GM19099 (cell line): ENCODE results near the gene GPC1.

ENCODE experiments used
- POLR2A ChIP-seq: IDR thresholded peaks from 3 replicates; pipeline ENCODE4 v1.6.1; 2011; ENCODE audit warnings: low read depth; ENCODE audit not compliant: insufficient read length; ENCODE audit errors: extremely low read depth

GPC1 gene

DNA sequence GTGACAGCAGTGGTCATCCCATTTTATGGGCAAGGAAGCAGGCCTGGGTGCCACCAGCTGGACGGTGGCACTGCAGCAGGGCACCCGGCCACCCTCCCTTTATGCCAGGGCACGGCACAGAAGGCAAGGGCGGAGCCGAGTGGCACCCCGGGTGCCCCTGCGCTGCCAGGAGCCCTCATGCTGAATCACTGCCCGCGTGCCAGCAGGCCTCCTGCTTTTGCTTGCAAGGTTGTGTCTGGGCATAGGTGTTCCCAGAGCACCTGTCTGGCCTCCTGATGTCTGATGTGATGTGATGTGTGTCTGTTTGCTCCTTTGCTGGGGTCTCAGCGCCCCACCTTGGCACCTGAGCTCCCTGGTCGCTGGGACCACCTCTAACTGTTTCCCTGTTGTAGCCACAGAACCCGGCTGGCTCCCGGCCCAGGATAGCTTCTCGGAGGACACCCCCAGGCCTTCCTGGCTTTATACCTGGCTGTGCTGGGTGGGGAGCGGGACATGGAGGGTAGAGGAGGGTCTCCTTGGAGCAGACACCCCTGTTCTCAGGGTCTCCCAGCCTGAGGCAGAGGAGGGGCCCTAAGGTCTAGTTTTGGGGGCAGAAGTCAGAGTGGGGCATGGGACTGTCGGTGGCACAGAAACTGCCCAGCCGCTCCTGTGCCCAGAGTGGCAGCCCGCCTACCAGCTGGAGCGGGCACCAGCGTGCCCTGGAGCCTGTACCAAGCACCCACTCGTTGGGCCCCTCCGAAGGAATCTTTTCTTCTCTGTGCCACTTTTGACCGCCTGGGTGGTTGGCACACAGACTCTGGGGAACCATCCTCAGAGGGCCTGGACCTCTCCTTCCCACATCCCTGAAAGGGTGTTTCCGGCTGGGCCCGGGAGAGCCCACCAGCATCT lies 3.6 kb downstream of the GPC1 start:
- no peak for TF ChIP-seq POLR2A

DNA sequence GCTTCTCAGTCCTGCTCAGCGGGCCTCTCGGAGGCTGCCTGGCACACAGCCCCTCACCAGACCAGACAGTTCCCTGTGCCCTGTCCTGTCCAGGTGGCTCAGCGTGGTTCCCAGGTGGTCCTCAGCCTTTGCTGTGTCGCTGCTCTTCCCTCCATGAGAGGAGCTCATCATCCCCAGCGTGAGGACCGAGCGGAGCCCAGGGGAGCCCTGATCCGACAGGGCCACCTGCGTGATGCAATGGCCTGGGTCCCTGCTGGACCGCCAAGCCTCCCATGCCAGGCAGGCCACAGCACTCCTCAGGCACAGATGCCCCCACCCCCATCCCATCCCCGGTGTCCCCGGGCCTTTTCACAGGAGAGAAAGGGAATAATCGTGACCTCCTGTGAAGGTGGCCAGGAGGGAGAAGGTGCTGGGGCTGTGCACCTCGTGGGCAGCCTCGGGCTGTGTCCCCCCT lies 4.3 kb downstream of the GPC1 start:
- TF ChIP-seq POLR2A: no peak

DNA sequence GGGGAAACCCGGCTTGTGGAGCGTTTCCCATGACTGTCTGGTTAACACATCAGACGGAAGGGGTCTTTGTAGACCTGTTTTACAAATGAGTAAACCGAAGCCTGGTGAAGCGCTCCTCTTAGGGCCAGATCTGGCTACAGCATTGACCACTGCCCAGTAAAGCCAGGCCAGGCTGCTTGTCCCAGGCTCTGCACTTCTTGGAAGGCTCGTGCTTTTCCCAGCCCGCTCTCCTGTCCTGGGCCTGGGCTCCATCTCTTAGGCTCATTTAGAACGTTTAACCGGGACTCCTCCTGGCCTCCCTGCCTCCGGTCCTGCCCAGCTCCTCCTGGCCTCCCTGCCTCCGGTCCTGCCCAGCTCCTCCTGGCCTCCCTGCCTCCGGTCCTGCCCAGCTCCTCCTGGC lies 4.8 kb downstream of the GPC1 start:
- no peak for TF ChIP-seq POLR2A

DNA sequence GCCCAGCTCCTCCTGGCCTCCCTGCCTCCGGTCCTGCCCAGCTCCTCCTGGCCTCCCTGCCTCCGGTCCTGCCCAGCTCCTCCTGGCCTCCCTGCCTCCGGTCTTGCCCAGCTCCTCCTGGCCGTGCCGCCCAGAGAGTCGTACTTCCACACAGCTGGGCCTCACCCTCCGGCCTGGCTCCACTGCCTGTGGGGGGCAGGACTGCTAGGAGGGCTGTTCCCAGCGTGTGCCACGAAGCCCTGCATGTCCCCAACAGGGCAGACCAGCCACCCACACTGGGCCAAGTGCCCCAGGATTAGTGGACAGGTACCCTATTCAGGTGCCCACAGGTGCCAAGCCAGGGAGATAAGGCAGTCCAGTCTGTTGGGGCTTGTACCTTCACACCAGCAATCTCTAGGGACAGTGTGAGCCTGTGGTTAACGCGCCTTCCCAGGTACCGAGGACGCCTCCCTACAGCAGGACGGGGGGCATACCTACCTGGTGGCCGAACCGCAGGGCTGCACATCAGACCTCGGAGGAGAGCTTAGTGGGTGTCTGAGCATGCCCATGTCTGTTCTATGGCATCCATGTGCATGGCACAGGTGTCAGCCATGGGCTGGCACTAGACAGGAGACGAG lies 5.3 kb downstream of the GPC1 start:
- TF ChIP-seq POLR2A: no peak

DNA sequence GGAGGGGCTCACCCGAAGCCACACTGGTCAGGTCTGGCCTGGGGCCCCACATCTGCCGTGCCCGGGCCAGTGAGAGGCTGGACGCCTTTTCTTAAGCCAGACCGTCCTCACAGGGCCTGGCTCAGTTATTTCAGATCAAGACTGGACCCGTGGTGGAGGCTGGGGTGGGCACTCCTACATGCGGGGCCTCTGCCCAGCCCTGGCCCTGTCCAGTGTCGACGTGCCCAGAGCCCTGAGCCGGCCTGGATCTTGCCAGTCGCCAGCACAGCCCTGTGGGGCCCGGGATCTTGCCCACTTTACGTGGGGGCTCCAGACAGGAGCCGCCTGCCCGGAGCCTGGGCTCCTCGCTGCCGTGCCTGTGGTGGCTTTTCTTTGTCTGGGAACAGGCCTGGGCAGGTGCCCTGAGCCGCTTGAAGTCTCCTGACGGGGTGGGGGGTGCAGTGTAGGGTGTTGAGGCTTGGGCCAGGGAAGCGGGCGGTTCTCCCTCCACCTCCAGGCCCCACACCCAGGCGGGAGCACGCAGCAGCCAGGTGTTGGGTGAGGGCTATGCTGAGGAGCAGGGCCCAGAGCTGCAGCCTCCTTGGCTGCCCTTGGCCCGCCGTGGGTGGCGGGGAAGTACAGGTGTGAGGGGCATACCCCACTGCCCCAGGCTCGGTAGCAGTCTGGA lies 6.0 kb downstream of the GPC1 start:
- TF ChIP-seq POLR2A: no peak

DNA sequence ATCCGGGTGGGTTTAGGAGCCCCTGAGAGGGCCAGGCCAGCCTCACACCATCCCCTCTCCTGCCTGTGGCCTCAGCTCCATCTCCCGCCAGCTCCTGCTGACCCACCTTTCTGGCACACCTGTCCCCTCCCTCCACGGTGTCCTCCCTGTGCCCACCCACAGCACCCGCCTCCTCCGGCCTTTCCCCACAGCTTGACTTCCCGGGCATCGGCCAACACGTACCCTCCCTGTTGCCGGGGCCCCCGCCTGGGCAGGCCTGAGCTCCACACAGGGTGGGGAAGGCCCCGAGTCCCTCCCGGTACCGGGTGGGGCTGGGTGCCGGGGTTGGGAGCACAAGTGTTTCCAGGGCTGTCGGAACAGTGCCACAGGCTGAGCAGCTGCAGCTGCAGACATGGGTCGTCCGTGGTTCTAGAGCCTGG lies 6.5 kb downstream of the GPC1 start:
- TF ChIP-seq POLR2A: no peak

DNA sequence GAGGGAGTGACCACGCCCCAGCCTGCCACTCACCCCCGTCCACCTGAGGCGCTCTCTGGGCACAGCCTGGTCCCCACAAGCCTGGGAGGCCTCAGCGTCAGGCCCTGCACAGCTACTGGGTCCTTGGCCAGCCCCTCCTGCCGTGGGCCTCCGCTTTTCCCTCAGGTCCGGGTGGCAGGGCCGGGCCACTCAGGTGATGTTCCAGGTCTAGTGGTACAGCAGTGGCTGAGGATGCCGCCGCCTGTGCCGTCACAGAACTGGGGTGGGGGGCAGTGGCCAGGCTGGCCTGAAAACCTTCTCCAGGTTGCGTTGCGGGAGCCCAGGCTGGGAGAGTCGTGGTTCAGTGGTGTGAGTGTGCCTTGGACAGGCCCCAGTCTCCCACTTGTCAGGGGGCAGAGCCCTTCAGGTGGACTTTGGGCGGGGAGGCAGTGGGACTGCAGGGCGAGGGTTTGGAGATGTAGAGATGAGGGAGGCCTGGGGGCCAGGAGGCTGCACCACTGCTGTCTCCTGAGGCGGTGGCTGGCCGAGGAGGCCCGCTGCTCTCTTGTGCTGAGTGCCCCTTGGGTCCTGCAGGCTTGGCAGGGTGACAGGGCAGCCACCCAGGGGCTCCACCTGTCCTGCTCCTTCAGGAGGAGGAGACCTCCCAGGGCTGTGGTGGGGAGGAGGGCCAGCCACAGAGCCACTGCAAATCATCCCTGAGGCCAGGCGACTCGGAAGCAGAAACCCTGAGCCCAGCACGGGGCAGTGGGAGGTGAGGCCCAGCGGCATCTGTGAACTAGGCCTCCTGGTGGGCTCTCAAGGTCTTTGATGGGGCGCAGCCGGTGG lies 7.6 kb downstream of the GPC1 start:
- TF ChIP-seq POLR2A: no peak

DNA sequence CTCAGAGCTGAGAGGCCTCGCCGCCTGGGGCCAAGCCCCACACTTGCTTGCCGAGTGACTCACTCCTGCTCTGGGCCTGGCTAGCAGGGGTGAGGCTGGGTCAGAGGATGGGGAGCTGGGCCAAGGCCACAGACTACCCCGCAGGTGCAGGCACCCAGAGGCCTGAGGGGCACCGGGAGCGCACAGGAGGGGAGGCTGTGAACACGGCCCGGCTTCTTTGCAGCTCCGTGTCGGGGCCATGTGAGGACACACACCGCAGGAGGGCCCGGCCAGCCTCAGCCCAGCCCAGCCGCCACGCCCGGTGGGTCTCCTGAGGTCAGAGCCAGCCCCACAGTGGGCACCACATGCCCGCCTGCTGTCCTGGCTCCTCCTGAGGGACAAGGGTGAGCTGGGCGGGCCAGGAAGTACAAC lies 8.4 kb downstream of the GPC1 start:
- no peak for TF ChIP-seq POLR2A

DNA sequence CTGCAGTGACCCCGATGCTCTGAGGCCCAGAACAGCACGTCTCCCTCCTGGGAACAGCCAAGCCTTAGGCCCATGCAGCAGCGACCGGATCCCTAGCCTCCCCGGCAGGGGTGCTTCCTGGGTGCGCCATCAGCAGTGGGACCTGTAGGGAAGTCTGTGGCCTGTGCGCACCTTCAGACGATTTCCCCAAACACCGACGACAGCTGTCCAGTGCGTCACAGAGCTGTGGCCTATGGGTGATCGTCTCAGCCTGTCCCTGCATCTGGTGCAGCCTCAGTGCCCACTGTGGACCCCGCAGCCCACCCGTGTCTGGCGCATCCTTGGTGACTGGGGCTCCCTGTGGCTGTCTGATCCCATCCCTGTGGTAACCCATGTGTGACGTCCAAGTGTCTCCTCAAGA lies 9.0 kb downstream of the GPC1 start:
- TF ChIP-seq POLR2A: no peak

DNA sequence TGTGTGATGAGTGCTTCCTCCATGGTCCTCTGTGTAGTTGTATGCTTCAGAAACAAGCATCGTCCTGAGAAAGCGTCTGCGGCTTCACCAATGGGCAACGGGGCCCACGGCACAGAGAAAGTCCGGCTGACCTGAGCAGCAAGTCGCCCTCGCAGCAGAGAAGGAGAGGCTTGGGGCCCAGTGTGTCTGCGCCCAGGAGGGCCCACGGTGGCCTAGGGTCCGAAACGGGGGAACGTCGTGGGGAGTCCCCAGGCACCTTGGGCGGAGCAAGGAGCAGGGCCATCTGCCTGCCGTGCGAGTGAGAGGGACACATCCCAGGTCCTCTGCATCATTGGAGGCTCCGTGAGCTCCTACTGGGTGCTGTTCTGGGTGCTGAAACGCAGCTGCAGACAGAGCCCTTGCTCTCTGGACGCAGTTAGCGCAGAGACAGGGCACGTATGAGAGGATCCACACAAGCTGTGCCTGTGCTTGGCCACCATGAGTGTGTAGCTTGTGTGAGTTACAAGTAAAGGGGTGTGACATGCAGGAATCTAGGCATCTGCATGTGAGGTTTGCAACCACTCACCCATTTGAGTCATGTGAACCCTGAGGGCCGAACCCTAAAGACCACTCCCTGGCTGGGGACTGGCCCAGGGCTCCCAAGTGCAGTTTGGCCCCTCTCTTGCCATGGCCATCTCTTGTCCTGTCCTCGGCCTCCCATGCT lies 10.6 kb downstream of the GPC1 start:
- no peak for TF ChIP-seq POLR2A

DNA sequence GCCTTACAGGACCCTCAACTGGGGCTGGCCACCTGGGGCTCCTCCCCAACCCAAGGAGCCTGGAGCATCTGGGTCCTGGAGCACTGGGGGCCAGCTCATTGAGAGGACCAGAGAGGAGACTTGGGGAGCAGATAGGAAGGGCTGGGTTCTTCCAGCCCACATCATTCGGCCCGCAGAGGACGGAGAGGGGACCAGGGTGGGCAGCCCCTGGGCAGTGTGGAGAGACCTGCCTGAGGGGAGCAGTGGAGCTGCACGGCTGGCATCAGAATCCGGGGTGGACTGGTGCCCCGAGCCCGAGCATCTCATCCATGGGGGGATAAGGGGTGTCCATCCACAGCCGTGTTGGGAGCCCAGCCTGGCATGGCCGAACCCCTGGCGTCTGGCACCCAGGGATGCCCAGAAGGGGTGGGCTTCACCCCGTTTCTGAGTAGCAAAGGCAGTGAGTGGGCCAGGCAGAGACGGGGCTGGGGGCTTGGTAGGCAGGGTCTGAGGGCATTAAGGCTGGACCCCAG lies 11.3 kb downstream of the GPC1 start:
- no peak for TF ChIP-seq POLR2A

DNA sequence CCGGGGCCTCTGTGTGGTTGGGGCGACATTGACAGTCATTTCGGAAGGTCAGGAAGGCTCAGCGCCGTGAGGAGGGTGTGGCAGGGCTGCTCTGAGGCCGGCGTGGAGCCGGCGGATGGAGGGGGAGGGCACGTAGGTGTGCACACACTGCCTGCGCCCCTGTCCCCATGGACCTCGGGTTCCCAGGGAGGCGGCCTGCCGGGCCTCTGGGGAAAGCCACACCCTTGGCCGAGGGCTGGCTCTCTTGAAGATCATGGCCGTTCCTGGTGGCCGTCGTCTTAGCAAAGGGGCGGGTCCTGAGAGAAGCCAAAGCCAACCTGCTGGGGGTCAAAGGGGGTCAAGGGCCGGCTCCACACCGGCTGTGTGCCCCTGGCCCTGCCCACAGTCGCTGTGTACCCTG lies 11.9 kb downstream of the GPC1 start:
- TF ChIP-seq POLR2A: no peak

DNA sequence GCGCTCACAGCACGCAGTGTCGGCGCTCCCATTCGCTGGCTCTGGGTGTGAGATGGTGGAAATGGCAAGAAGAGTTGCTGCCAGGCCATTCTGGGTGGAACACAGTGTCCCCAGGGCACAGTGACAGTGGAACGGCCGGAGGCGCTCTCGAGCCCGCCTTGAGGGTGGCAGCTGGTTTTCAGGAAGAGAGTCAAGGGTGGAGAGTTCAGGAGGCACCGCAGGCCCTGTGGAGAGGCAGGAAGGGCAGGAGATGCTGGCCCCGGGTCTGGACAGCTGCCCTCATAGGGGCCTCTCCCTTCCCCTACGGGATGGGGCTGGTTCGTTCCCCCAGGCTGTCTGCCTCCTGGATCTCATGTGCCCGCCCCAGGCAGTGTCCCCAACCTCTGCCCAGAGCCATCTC lies 12.5 kb downstream of the GPC1 start:
- no peak for TF ChIP-seq POLR2A
